ENCODE measurements around the gene TM9SF4. TPM values are rescaled to one million over a fixed set of nuclear protein-coding genes. Genes with fewer than 3 reads are reported as not detected.

TM9SF4 gene
- 56.8 and 57.8 TPM in 2 replicates for polyA plus RNA-seq (2013)

- peaks cover 6 to 7% of the 10 kb centered on the region in 2 experiments for H3K4me1 ChIP-seq (ENCODE audit: control insufficient read depth in 1 of 2, insufficient read depth in 2 of 2, low read length in 2 of 2)
- H2BK12ac ChIP-seq (ENCODE audit: low read length), result no peak within 1 kb of the TSS
- DNase-seq, result peak; percentile 88 to 98
- peaks cover 13% of the 10 kb centered on the region for H3K79me2 ChIP-seq (ENCODE audit: control insufficient read depth, insufficient read depth, low read length, poor library complexity)
- peak within 1 kb of the TSS; percentile 87 for H2AK5ac ChIP-seq (ENCODE audit: low read length)
- no peak within 1 kb of the TSS for H3K23ac ChIP-seq (ENCODE audit: low read length)
- peak within 1 kb of the TSS; percentile 83 for H3K14ac ChIP-seq (ENCODE audit: low read length)
- H3K4me2 ChIP-seq (ENCODE audit: low read length), result peak within 1 kb of the TSS; percentile 74
- H3K4me3 ChIP-seq (ENCODE audit: low read depth, low read length), result peak within 1 kb of the TSS; percentile 93
- H3K36me3 ChIP-seq (ENCODE audit: control insufficient read depth in 1 of 2, insufficient read depth in 2 of 2, low read length in 2 of 2), result peaks cover 0 to 4% of the 10 kb centered on the region in 2 experiments
- H3K27me3 ChIP-seq (ENCODE audit: insufficient read depth, low read length), result no peaks in the 10 kb centered on the region
- WGBS (ENCODE audit: extremely low coverage, insufficient coverage, insufficient read length), result no CpG with 5 or more reads among the region's 38 CpGs
- peak within 1 kb of the TSS; percentile 98 for H2BK5ac ChIP-seq (ENCODE audit: low read depth, low read length, poor library complexity)
- peak within 1 kb of the TSS; percentile 97 for H3K9ac ChIP-seq (ENCODE audit: low read length)
- H3K9me3 ChIP-seq (ENCODE audit: insufficient read depth, low read depth, low read length), result no peaks in the 10 kb centered on the region
- peak within 1 kb of the TSS; percentile 92 for H4K12ac ChIP-seq (ENCODE audit: low read depth, low read length)
- H3K27ac ChIP-seq (ENCODE audit: low read depth, low read length), result peak within 1 kb of the TSS; percentile 87
- peak within 1 kb of the TSS; percentile 96 for H2AFZ ChIP-seq (ENCODE audit: insufficient read depth, low read length, poor library complexity)
- peak within 1 kb of the TSS; percentile 92 for H4K91ac ChIP-seq (ENCODE audit: low read depth, low read length)
- peak within 1 kb of the TSS; percentile 97 for H4K8ac ChIP-seq (ENCODE audit: low read depth, low read length)
- H3K18ac ChIP-seq (ENCODE audit: low read length), result peak within 1 kb of the TSS; percentile 69
- peak within 1 kb of the TSS; percentile 75 for H3K4ac ChIP-seq (ENCODE audit: low read depth, low read length)
- H3K79me1 ChIP-seq (ENCODE audit: low read length), result peaks cover 13% of the 10 kb centered on the region
- peak within 1 kb of the TSS; percentile 96 for H2BK120ac ChIP-seq (ENCODE audit: insufficient read depth, low read length, poor library complexity)
Observed at GRCh38 chr20:32109392-32110172, at the start of gene TM9SF4. Gene TM9SF4, plus strand, starts transcription at chr20:32109714. Its CDS starts 27 bp downstream, at chr20:32109741.

- Histone ChIP-seq H3K18ac (ENCODE audit: low read length) (no peak overlapping the region), H3K27ac (ENCODE audit: low read depth, low read length) (no peak overlapping the region), H3K4me1 (ENCODE audit: control insufficient read depth in 1 of 2, insufficient read depth in 2 of 2, low read length in 2 of 2) (peaks cover 2% of the 10 kb centered on the region in 2 experiments), H3K4me3 (ENCODE audit: low read depth, low read length) (no peak overlapping the region), H3K9me3 (ENCODE audit: insufficient read depth, low read depth, low read length) (peaks cover 1% of the 10 kb centered on the region), H3K14ac (ENCODE audit: low read length) (no peak overlapping the region), H2AK5ac (ENCODE audit: low read length) (no peak overlapping the region), H4K8ac (ENCODE audit: low read depth, low read length) (no peak overlapping the region), H3K27me3 (ENCODE audit: insufficient read depth, low read length) (no peaks in the 10 kb centered on the region), H4K12ac (ENCODE audit: low read depth, low read length) (no peak overlapping the region), H2BK5ac (ENCODE audit: low read depth, low read length, poor library complexity) (no peak overlapping the region), H3K4me2 (ENCODE audit: low read length) (no peak overlapping the region), H3K4ac (ENCODE audit: low read depth, low read length) (no peak overlapping the region), H3K23ac (ENCODE audit: low read length) (no peak overlapping the region), H3K79me2 (ENCODE audit: control insufficient read depth, insufficient read depth, low read length, poor library complexity) (no peaks in the 10 kb centered on the region), H3K79me1 (ENCODE audit: low read length) (no peaks in the 10 kb centered on the region), H4K91ac (ENCODE audit: low read depth, low read length) (no peak overlapping the region), H3K36me3 (ENCODE audit: control insufficient read depth in 1 of 2, insufficient read depth in 2 of 2, low read length in 2 of 2) (no peaks in the 10 kb centered on the region), H3K9ac (ENCODE audit: low read length) (no peak overlapping the region), H2BK12ac (ENCODE audit: low read length) (no peak overlapping the region), H2BK120ac (ENCODE audit: insufficient read depth, low read length, poor library complexity) (no peak overlapping the region), H2AFZ (ENCODE audit: insufficient read depth, low read length, poor library complexity) (no peak overlapping the region)
- DNase-seq, result peak; percentile 30 to 40
- no CpG with 5 or more reads among the region's 4 CpGs for WGBS (ENCODE audit: extremely low coverage, insufficient coverage, insufficient read length)
Observed at GRCh38 chr20:32062776-32063170, 46.7 kb upstream of the TM9SF4 start.

DNA sequence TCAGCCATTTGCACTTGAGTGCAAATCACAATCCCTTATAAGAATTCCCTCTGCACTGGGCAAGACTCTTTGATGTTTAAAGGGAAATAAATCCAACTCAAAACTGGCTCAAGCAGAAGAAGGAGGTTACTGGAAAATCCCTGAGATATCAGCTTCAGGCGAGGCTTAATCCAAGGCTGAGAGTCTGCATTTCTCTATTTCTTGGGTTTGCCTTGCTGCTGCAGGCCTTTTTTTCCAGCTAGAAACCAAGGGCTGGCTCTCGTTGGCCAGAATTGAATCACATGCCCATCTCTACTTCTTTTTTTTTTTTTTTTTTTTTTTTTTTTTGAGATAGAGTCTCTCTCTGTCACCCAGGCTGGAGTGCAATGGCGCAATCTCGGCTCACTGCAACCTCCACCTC, 45.8 kb upstream of the TM9SF4 start:
- no peak overlapping the region for H2AFZ ChIP-seq (ENCODE audit: insufficient read depth, low read length, poor library complexity)
- no peak overlapping the region for H3K9ac ChIP-seq (ENCODE audit: low read length)
- peaks cover 2% of the 10 kb centered on the region in 2 experiments for H3K4me1 ChIP-seq (ENCODE audit: control insufficient read depth in 1 of 2, insufficient read depth in 2 of 2, low read length in 2 of 2)
- H3K4me2 ChIP-seq (ENCODE audit: low read length), result no peak overlapping the region
- H3K14ac ChIP-seq (ENCODE audit: low read length), result no peak overlapping the region
- H3K27me3 ChIP-seq (ENCODE audit: insufficient read depth, low read length), result no peaks in the 10 kb centered on the region
- H3K27ac ChIP-seq (ENCODE audit: low read depth, low read length), result no peak overlapping the region
- no peak overlapping the region for H3K23ac ChIP-seq (ENCODE audit: low read length)
- H2BK120ac ChIP-seq (ENCODE audit: insufficient read depth, low read length, poor library complexity), result no peak overlapping the region
- no peak overlapping the region for H2BK12ac ChIP-seq (ENCODE audit: low read length)
- no peak overlapping the region for H3K18ac ChIP-seq (ENCODE audit: low read length)
- no peak overlapping the region for H4K8ac ChIP-seq (ENCODE audit: low read depth, low read length)
- H4K12ac ChIP-seq (ENCODE audit: low read depth, low read length), result no peak overlapping the region
- H3K79me1 ChIP-seq (ENCODE audit: low read length), result no peaks in the 10 kb centered on the region
- no CpG with 5 or more reads among the region's 4 CpGs for WGBS (ENCODE audit: extremely low coverage, insufficient coverage, insufficient read length)
- H3K4ac ChIP-seq (ENCODE audit: low read depth, low read length), result no peak overlapping the region
- H3K79me2 ChIP-seq (ENCODE audit: control insufficient read depth, insufficient read depth, low read length, poor library complexity), result no peaks in the 10 kb centered on the region
- H3K36me3 ChIP-seq (ENCODE audit: control insufficient read depth in 1 of 2, insufficient read depth in 2 of 2, low read length in 2 of 2), result no peaks in the 10 kb centered on the region
- H2AK5ac ChIP-seq (ENCODE audit: low read length), result no peak overlapping the region
- no peak overlapping the region for H4K91ac ChIP-seq (ENCODE audit: low read depth, low read length)
- no peaks in the 10 kb centered on the region for H3K9me3 ChIP-seq (ENCODE audit: insufficient read depth, low read depth, low read length)
- DNase-seq, result peak in 1 of 2 donors; percentile 10
- no peak overlapping the region for H2BK5ac ChIP-seq (ENCODE audit: low read depth, low read length, poor library complexity)
- no peak overlapping the region for H3K4me3 ChIP-seq (ENCODE audit: low read depth, low read length)

GRCh38 chr20:32064667-32065066, 44.8 kb upstream of the TM9SF4 start:
- Histone ChIP-seq H2BK12ac (ENCODE audit: low read length) (no peak overlapping the region), H4K8ac (ENCODE audit: low read depth, low read length) (no peak overlapping the region), H3K4me3 (ENCODE audit: low read depth, low read length) (no peak overlapping the region), H4K12ac (ENCODE audit: low read depth, low read length) (no peak overlapping the region), H2AK5ac (ENCODE audit: low read length) (no peak overlapping the region), H3K27ac (ENCODE audit: low read depth, low read length) (no peak overlapping the region), H4K91ac (ENCODE audit: low read depth, low read length) (no peak overlapping the region), H3K23ac (ENCODE audit: low read length) (no peak overlapping the region), H3K14ac (ENCODE audit: low read length) (no peak overlapping the region), H3K9me3 (ENCODE audit: insufficient read depth, low read depth, low read length) (no peaks in the 10 kb centered on the region), H2AFZ (ENCODE audit: insufficient read depth, low read length, poor library complexity) (no peak overlapping the region), H3K4ac (ENCODE audit: low read depth, low read length) (no peak overlapping the region), H2BK5ac (ENCODE audit: low read depth, low read length, poor library complexity) (no peak overlapping the region), H3K36me3 (ENCODE audit: control insufficient read depth in 1 of 2, insufficient read depth in 2 of 2, low read length in 2 of 2) (no peaks in the 10 kb centered on the region), H3K18ac (ENCODE audit: low read length) (no peak overlapping the region), H3K9ac (ENCODE audit: low read length) (no peak overlapping the region), H3K79me1 (ENCODE audit: low read length) (no peaks in the 10 kb centered on the region), H3K79me2 (ENCODE audit: control insufficient read depth, insufficient read depth, low read length, poor library complexity) (no peaks in the 10 kb centered on the region), H3K27me3 (ENCODE audit: insufficient read depth, low read length) (no peaks in the 10 kb centered on the region), H2BK120ac (ENCODE audit: insufficient read depth, low read length, poor library complexity) (no peak overlapping the region), H3K4me2 (ENCODE audit: low read length) (no peak overlapping the region), H3K4me1 (ENCODE audit: control insufficient read depth in 1 of 2, insufficient read depth in 2 of 2, low read length in 2 of 2) (peaks cover 2% of the 10 kb centered on the region in 2 experiments)
- DNase-seq, result no peak
- no CpG with 5 or more reads among the region's 7 CpGs for WGBS (ENCODE audit: extremely low coverage, insufficient coverage, insufficient read length)
